ENCODE results near the gene RPL39L. TPM values are rescaled to one million over a fixed set of nuclear protein-coding genes. Genes with fewer than 3 reads are reported as not detected.

Gene RPL39L
- total RNA-seq, 1 donor = 24.2 TPM

- DNase-seq (ENCODE audit: low read depth) = peak; percentile 80
- TF ChIP-seq, protein P1, sequence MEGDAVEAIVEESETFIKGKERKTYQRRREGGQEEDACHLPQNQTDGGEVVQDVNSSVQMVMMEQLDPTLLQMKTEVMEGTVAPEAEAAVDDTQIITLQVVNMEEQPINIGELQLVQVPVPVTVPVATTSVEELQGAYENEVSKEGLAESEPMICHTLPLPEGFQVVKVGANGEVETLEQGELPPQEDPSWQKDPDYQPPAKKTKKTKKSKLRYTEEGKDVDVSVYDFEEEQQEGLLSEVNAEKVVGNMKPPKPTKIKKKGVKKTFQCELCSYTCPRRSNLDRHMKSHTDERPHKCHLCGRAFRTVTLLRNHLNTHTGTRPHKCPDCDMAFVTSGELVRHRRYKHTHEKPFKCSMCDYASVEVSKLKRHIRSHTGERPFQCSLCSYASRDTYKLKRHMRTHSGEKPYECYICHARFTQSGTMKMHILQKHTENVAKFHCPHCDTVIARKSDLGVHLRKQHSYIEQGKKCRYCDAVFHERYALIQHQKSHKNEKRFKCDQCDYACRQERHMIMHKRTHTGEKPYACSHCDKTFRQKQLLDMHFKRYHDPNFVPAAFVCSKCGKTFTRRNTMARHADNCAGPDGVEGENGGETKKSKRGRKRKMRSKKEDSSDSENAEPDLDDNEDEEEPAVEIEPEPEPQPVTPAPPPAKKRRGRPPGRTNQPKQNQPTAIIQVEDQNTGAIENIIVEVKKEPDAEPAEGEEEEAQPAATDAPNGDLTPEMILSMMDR (IDR thresholded peaks at IDR 0.05; ENCODE audit: insufficient read depth, low read depth, low read length) = no peak
- no peak overlapping the region for H3K4me3 ChIP-seq (ENCODE audit: low read depth, low read length)
Measured at GRCh38 chr3:187130346-187131066, 8.8 kb downstream of the RPL39L start.

DNA sequence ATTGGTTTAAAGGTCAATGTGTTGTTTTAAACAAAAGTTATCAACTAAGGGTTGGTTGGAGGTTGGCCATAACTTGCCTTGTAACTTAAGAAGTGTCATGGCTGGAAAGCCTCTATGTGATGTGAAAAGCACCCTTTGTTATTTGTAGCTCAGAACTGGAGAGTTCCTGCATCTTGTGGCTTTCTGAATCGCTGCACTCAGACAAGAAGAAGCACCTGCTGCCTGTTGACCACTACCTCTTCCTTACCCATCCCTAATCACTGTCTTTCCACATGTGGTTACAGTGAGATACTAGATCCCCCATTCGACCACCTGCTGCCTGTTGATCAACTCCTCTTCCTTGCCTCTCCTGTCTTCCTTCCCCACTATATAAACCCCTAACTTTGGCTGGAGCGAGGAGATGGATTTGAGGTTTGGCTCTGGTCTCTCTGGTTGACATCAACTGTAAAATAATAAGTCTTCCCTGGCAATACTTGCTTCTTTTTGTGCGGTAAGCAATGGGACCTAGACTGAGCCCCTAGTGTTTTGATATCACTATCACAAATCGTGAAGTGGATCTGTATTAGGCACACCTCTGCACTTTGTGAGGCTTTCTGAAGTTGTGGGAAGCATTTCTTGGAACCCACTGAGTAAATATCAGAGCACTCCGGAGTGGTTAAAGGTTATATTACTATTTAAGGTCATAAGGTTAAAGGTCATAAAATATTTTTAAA lies 13.8 kb downstream of the RPL39L start:
- no peak overlapping the region for H3K4me3 ChIP-seq (ENCODE audit: low read depth, low read length)

GRCh38 chr3:187122261-187122660 lies 17.0 kb downstream of the RPL39L start:
- DNase-seq (ENCODE audit: low read depth) = no peak
- TF ChIP-seq, protein P1 (IDR thresholded peaks at IDR 0.05; ENCODE audit: insufficient read depth, low read depth, low read length) = no peak
- no peak overlapping the region for H3K4me3 ChIP-seq (ENCODE audit: low read depth, low read length)

More for the DNA sequence above, 13.8 kb downstream of the RPL39L start:
- no peak for DNase-seq (ENCODE audit: low read depth)
- TF ChIP-seq, protein P1 (IDR thresholded peaks at IDR 0.05; ENCODE audit: insufficient read depth, low read depth, low read length) = no peak

GRCh38 chr3:187120326-187120725 lies 19.0 kb downstream of the RPL39L start:
- H3K4me3 ChIP-seq (ENCODE audit: low read depth, low read length) = no peak overlapping the region
- DNase-seq (ENCODE audit: low read depth) = no peak
- TF ChIP-seq, protein P1 (IDR thresholded peaks at IDR 0.05; ENCODE audit: insufficient read depth, low read depth, low read length) = no peak

GRCh38 chr3:187114511-187114910 lies 24.8 kb downstream of the RPL39L start:
- DNase-seq (ENCODE audit: low read depth) = no peak
- H3K4me3 ChIP-seq (ENCODE audit: low read depth, low read length) = no peak overlapping the region
- TF ChIP-seq, protein P1 (IDR thresholded peaks at IDR 0.05; ENCODE audit: insufficient read depth, low read depth, low read length) = no peak

DNA sequence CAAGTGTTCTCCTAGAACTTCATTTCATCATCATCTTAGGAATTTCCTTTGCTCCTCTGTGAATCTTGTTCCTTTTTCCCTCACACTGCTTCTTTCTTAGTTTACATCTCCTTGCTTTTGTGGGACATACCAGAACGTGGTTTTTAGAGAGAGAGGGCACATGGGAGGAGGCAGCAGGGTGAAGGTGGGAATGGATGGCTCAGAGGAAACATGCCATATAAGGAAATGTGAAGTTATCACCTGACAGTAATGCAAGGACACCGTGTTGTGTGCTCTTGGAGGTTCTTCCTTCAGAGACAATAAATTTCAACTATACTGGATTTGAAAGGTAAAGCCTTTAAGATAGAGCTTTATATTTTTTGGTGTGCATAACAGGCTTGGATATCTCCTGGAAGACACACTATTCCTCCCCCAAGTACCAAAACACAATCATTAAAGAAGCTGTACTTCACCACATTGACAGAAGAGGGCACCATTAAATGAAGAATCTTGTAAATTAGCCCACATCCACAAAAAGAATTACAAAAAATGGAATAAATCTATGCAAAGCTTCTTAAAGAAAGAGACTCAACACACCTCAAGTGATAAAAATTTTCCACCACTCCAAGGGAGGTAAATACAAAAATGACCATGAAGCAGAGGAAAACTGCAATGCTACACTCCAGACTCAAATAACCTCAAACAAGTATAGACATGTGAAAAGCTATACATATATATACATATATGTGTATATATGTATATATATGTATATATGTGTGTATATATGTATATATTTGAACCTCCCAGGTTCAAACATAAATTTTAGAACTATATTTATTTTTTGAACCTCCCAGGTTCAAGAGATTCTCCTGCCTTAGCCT lies 26.1 kb downstream of the RPL39L start:
- H3K4me3 ChIP-seq (ENCODE audit: low read depth, low read length) = no peak overlapping the region
- TF ChIP-seq, protein P1 (IDR thresholded peaks at IDR 0.05; ENCODE audit: insufficient read depth, low read depth, low read length) = peak; percentile 56
- peak; percentile 45 for DNase-seq (ENCODE audit: low read depth)

All from fibroblast of villous mesenchyme (primary cell).